Stomach (tissue), 9 donors: Measurements from ENCODE around the gene SAPCD2. TPM values are rescaled to one million over a fixed set of nuclear protein-coding genes. Genes with fewer than 3 reads are reported as not detected.

Experiments
- DNase-seq, 2 donors: peaks; one replicate each; pipeline versions ENCODE4 v3.0.0 to v3.0.0-alpha.2; 2013 to 2019
- H3K27ac ChIP-seq, 5 donors: fragments of 200-600 bp in 4 of 5; sonication (generic) in 4 of 5; one replicate each; pipeline ENCODE4 v1.5.1; 2013 to 2019; ENCODE audit warnings: mild to moderate bottlenecking in 1 of 5, moderate library complexity in 1 of 5
- H3K27me3 ChIP-seq, 3 donors: fragments of 200-600 bp; sonication (generic); one replicate each; pipeline ENCODE4 v1.5.1; 2017 to 2019; ENCODE audit warnings: mixed run types in 1 of 3
- H3K36me3 ChIP-seq, 4 donors: fragments of 200-600 bp; sonication (generic); 1 replicate in 3 of 4; 2 replicates in 1 of 4; pipeline ENCODE4 v1.5.1; 2016 to 2019
- H3K4me1 ChIP-seq, 4 donors: fragments of 200-600 bp; sonication (generic); one replicate each; pipeline ENCODE4 v1.5.1; 2016 to 2019
- H3K4me3 ChIP-seq, 4 donors: fragments of 200-600 bp; sonication (generic) in 3 of 4; one replicate each; pipeline ENCODE4 v1.5.1; 2016 to 2019; ENCODE audit warnings: mild to moderate bottlenecking in 1 of 4
- H3K9me3 ChIP-seq, 4 donors: fragments of 200-600 bp; sonication (generic); one replicate each; pipeline ENCODE4 v1.5.1; 2016 to 2019
- EP300 ChIP-seq: sonication (generic); formaldehyde crosslinking; IDR thresholded peaks from one replicate; pipeline ENCODE4 v1.6.1; 2017; ENCODE audit warnings: antibody characterized with exemption
- POLR2A ChIP-seq, 4 donors: fragments of 450-650 bp; IDR thresholded peaks; one replicate each; pipeline ENCODE4 v1.6.1; 2016; ENCODE audit warnings: antibody characterized with exemption in 4 of 4, control low read depth in 2 of 4, mild to moderate bottlenecking in 1 of 4, moderate library complexity in 1 of 4
- POLR2AphosphoS5 ChIP-seq, 3 donors: sonication (generic); formaldehyde crosslinking; IDR thresholded peaks; one replicate each; pipeline ENCODE4 v1.6.1; 2016; ENCODE audit warnings: antibody characterized with exemption in 3 of 3
- WGBS, 5 donors: extraction: QIAGEN DNeasy Blood & Tissue Kit in 3 of 5; methylation state at CpG; one replicate each; pipeline versions ENCODE4 v1.1.5 to v1.1.7; 2013 to 2018; 5-methylcytosine and 5-hydroxymethylcytosine counted together
- intact Hi-C: fragments of 100-400 bp; cut with DNase I; formaldehyde crosslinking; loops from one replicate; pipeline ENCODE4 v1.15.1; 2023; ENCODE audit warnings: low total_unique reads
- polyA plus RNA-seq, 3 donors: library from polyadenylated mRNA; stranded (reverse); fragments of 200-250 nt; gene quantifications; one replicate each; pipeline ENCODE4 v1.2.3, GENCODE V29; 2013
- total RNA-seq, 5 donors: library from RNA; depleted of rRNA; stranded (reverse); fragments of >200 nt; gene quantifications; one replicate each; pipeline versions ENCODE4 v1.1.0 to v1.2.3, GENCODE V29; 2014 to 2016
- TF ChIP-seq, protein P1 (sequence below), 7 experiments: fragments of 450-650 bp in 4 of 7; fragments of 200-600 bp in 3 of 7; sonication (generic) in 3 of 7; IDR thresholded peaks; one replicate each; pipeline ENCODE4 v1.5.1; 2016 to 2019; ENCODE audit warnings: antibody characterized with exemption in 7 of 7, control low read depth in 2 of 7, mild to moderate bottlenecking in 1 of 7
- donor health status: healthy with polysubstance abuse.
- donor health status: Bipolar disorder and iron deficiency.
- donor health status: healthy.

The SAPCD2 gene
- total and polyA plus RNA-seq, 8 donors, result 1.7 to 84.9 (median 3.8) TPM; not detected in 1

- TF ChIP-seq EP300, result no peak
- TF ChIP-seq, protein P1, sequence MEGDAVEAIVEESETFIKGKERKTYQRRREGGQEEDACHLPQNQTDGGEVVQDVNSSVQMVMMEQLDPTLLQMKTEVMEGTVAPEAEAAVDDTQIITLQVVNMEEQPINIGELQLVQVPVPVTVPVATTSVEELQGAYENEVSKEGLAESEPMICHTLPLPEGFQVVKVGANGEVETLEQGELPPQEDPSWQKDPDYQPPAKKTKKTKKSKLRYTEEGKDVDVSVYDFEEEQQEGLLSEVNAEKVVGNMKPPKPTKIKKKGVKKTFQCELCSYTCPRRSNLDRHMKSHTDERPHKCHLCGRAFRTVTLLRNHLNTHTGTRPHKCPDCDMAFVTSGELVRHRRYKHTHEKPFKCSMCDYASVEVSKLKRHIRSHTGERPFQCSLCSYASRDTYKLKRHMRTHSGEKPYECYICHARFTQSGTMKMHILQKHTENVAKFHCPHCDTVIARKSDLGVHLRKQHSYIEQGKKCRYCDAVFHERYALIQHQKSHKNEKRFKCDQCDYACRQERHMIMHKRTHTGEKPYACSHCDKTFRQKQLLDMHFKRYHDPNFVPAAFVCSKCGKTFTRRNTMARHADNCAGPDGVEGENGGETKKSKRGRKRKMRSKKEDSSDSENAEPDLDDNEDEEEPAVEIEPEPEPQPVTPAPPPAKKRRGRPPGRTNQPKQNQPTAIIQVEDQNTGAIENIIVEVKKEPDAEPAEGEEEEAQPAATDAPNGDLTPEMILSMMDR (IDR thresholded peaks at IDR 0.05), result no peak
- TF ChIP-seq POLR2A (IDR thresholded peaks at IDR 0.05), result no peak
- TF ChIP-seq POLR2AphosphoS5 (IDR thresholded peaks at IDR 0.05), result no peak
- Histone ChIP-seq H3K27ac (no peak overlapping the region), H3K4me3 (no peak overlapping the region), H3K27me3 (no peaks in the 10 kb centered on the region), H3K4me1 (peaks cover 0 to 2% (median 1%) of the 10 kb centered on the region in 4 donors), H3K36me3 (peaks cover 43 to 100% (median 99%) of the 10 kb centered on the region in 4 donors), H3K9me3 (no peaks in the 10 kb centered on the region)
- intact Hi-C loops, result no loop called here
- 92 to 97% (median 93%) methylated on average over 13 to 17 of the region's 17 CpGs for WGBS, 5 donors
- no peak for DNase-seq
Observed at GRCh38 chr9:137107982-137108381, 37.6 kb upstream of the SAPCD2 start.

DNA sequence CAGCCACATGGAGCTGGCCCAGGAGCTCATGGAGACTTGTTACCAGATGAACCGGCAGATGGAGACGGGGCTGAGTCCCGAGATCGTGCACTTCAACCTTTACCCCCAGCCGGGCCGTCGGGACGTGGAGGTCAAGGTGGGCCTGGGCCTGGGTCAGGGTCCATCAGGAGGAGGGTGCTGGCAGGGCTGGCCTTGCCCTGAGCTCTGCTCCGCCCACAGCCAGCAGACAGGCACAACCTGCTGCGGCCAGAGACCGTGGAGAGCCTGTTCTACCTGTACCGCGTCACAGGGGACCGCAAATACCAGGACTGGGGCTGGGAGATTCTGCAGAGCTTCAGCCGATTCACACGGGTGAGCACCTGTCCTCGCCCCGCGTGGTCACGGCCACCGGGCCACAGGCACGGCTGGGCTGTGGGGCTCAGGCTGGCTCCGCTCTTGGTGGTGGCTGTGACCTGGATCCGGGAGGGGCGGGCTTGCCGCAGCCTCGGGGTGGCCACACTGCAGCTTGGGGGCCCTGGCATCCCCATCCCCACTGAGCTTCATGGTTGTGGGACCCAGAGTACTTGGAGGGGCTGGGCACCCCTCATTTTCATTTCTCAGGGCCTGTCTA, 37.1 kb upstream of the SAPCD2 start:
- TF ChIP-seq POLR2AphosphoS5 (IDR thresholded peaks at IDR 0.05) (no peak), EP300 (no peak), POLR2A (IDR thresholded peaks at IDR 0.05) (no peak)
- TF ChIP-seq, protein P1 (IDR thresholded peaks at IDR 0.05), result no peak
- Histone ChIP-seq H3K27me3 (no peaks in the 10 kb centered on the region), H3K9me3 (no peaks in the 10 kb centered on the region), H3K27ac (no peak overlapping the region), H3K36me3 (peaks cover 43 to 100% (median 99%) of the 10 kb centered on the region in 4 donors), H3K4me1 (no peaks in the 10 kb centered on the region), H3K4me3 (no peak overlapping the region)
- WGBS, 5 donors, result 88 to 95% (median 93%) methylated on average over 20 to 27 of the region's 27 CpGs
- intact Hi-C loops, result no loop called here
- no peak for DNase-seq

GRCh38 chr9:137106662-137107250, 36.4 kb upstream of the SAPCD2 start:
- TF ChIP-seq, protein P1 (IDR thresholded peaks at IDR 0.05), result no peak
- no peak for TF ChIP-seq POLR2A (IDR thresholded peaks at IDR 0.05)
- TF ChIP-seq POLR2AphosphoS5 (IDR thresholded peaks at IDR 0.05), result no peak
- no peak for TF ChIP-seq EP300
- Histone ChIP-seq H3K9me3 (no peaks in the 10 kb centered on the region), H3K4me1 (no peaks in the 10 kb centered on the region), H3K4me3 (no peak overlapping the region), H3K27ac (no peak overlapping the region), H3K36me3 (peaks cover 47 to 100% (median 99%) of the 10 kb centered on the region in 4 donors), H3K27me3 (no peaks in the 10 kb centered on the region)
- DNase-seq, result no peak
- intact Hi-C loops, result no loop called here
- 89 to 95% (median 93%) methylated on average over 18 to 27 of the region's 27 CpGs for WGBS, 5 donors

DNA sequence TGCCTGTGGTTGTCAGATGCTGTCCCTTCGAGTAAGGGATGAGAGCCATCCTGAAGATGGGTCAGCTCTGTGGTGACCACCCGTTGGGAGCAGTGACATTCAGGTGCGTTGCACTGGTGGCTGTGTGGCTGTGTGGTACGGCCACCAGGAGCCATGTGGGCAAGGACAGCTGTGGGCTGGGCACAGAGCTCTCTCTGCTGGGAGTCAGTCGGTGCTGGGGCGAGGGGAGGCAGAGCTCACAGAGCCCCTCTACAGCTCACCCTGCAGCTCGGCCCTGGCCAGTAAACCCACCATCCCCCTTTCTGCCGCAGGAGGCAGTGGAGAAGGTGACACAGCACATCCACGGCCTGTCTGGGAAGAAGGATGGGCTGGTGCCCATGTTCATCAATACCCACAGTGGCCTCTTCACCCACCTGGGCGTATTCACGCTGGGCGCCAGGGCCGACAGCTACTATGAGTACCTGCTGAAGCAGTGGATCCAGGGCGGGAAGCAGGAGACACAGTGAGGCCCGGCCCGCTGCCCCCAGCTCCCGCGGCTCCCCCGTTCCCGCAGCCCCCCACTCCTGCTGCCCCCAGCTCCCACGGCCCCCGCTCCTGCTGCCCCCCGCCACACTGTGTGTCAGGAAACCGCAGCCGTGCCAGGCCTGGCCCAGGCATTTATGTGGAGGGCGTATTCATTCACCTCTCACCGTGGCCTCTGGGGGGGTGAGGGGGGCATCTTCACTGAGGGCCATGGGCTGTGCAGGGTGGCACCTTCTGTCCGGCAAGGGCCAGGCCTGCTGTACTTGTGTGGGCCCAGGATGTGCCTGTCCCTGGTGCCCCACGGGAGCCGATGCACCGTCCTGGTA, 35.7 kb upstream of the SAPCD2 start:
- Histone ChIP-seq H3K27me3 (no peaks in the 10 kb centered on the region), H3K27ac (no peak overlapping the region), H3K36me3 (peaks cover 55 to 100% (median 100%) of the 10 kb centered on the region in 4 donors), H3K4me3 (no peak overlapping the region), H3K9me3 (no peaks in the 10 kb centered on the region), H3K4me1 (no peaks in the 10 kb centered on the region)
- TF ChIP-seq POLR2A (IDR thresholded peaks at IDR 0.05) (no peak), EP300 (no peak), POLR2AphosphoS5 (IDR thresholded peaks at IDR 0.05) (no peak)
- TF ChIP-seq, protein P1 (IDR thresholded peaks at IDR 0.05), result no peak
- intact Hi-C loops, result no loop called here
- no peak for DNase-seq
- 91 to 95% (median 93%) methylated on average over 25 to 31 of the region's 31 CpGs for WGBS, 5 donors
